Neural cell (in vitro differentiated cells): ENCODE results near the gene GMPPB. TPM values are rescaled to one million over a fixed set of nuclear protein-coding genes. Genes with fewer than 3 reads are reported as not detected.

Experiments used
- H2AFZ ChIP-seq: fragments of 200-600, 300-800 bp; sonication (generic), shearing (Covaris generic); 2 replicates; pipeline ENCODE4 v1.6.0; 2014; ENCODE audit warnings: low read depth, mild to moderate bottlenecking, antibody characterized with exemption, low read length, moderate library complexity
- H3F3A ChIP-seq: fragments of 200-600 bp; shearing (Covaris generic); 2 replicates; pipeline ENCODE4 v1.6.1; 2016; ENCODE audit warnings: mild to moderate bottlenecking, moderate library complexity, mixed read lengths, antibody characterized with exemption, low read length; ENCODE audit not compliant: insufficient read depth, poor library complexity, severe bottlenecking
- H3K27ac ChIP-seq: fragments of 200-600, 300-800 bp; sonication (generic), shearing (Covaris generic); 2 replicates; pipeline ENCODE4 v1.5.1; 2014; ENCODE audit warnings: mild to moderate bottlenecking, low read length, moderate library complexity
- H3K27me3 ChIP-seq: fragments of 300-800, 200-600 bp; sonication (generic), shearing (Covaris generic); 2 replicates; pipeline ENCODE4 v1.6.0; 2014; ENCODE audit warnings: mild to moderate bottlenecking, low read depth, low read length, moderate library complexity; ENCODE audit not compliant: insufficient read depth
- H3K36me3 ChIP-seq: fragments of 300-800, 200-600 bp; sonication (generic), shearing (Covaris generic); 2 replicates; pipeline ENCODE4 v1.5.1; 2014; ENCODE audit warnings: mild to moderate bottlenecking, antibody characterized with exemption, low read length, moderate library complexity; ENCODE audit not compliant: insufficient read depth
- H3K4me2 ChIP-seq: fragments of 300-800, 200-600 bp; sonication (generic), shearing (Covaris generic); 2 replicates; pipeline ENCODE4 v1.6.0; 2014; ENCODE audit warnings: mild to moderate bottlenecking, low read length
- H3K4me3 ChIP-seq: fragments of 300-800, 200-600 bp; sonication (generic), shearing (Covaris generic); 2 replicates; pipeline ENCODE4 v1.5.1; 2014; ENCODE audit warnings: mild to moderate bottlenecking, low read length, moderate library complexity
- H3K79me2 ChIP-seq: fragments of 200-600 bp; shearing (Covaris generic); replicated peaks from 2 replicates; pipeline ENCODE4 v1.6.0; 2014; ENCODE audit warnings: mild to moderate bottlenecking, low read length, moderate library complexity; ENCODE audit not compliant: insufficient read depth
- H3K9ac ChIP-seq: fragments of 300-800, 200-600 bp; sonication (generic), shearing (Covaris generic); 2 replicates; pipeline ENCODE4 v1.6.1; 2016; ENCODE audit warnings: mild to moderate bottlenecking, low read length, mixed read lengths
- H3K9me2 ChIP-seq: fragments of 200-600 bp; shearing (Covaris generic); 2 replicates; pipeline ENCODE4 v1.6.1; 2016; ENCODE audit warnings: mild to moderate bottlenecking, low read length, mixed read lengths; ENCODE audit not compliant: insufficient read depth
- H3K9me3 ChIP-seq: fragments of 200-600, 300-800 bp; sonication (generic), shearing (Covaris generic); 2 replicates; pipeline ENCODE4 v1.6.1; 2016; ENCODE audit warnings: mild to moderate bottlenecking, mixed run types, low read length, moderate library complexity, mixed read lengths
- H4K20me1 ChIP-seq: fragments of 200-600 bp; shearing (Covaris generic); 2 replicates; pipeline ENCODE4 v1.6.1; 2016; ENCODE audit warnings: mild to moderate bottlenecking, mixed run types; ENCODE audit not compliant: insufficient read depth
- EP300 ChIP-seq: fragments of 450-650 bp; conservative IDR thresholded peaks from 2 replicates; pipeline ENCODE4 v1.6.1; 2014; ENCODE audit warnings: antibody characterized with exemption, mild to moderate bottlenecking, moderate library complexity; ENCODE audit not compliant: poor library complexity, severe bottlenecking
- EZH2 ChIP-seq: fragments of 200-600, 300-800 bp; shearing (Covaris generic), sonication (generic); IDR thresholded peaks from 2 replicates; pipeline ENCODE4 v1.6.1; 2014; ENCODE audit warnings: antibody characterized with exemption, low read length, borderline replicate concordance, mild to moderate bottlenecking; ENCODE audit not compliant: insufficient read depth, poor library complexity, severe bottlenecking
- MXI1 ChIP-seq: fragments of 450-650 bp; conservative IDR thresholded peaks from 2 replicates; pipeline ENCODE4 v1.6.1; 2014; ENCODE audit warnings: antibody characterized with exemption, mild to moderate bottlenecking; ENCODE audit not compliant: poor library complexity, severe bottlenecking
- POLR2AphosphoS5 ChIP-seq: IDR thresholded peaks from 2 replicates; pipeline ENCODE4 v1.6.1; 2012
- RAD21 ChIP-seq: fragments of 450-650 bp; conservative IDR thresholded peaks from 2 replicates; pipeline ENCODE4 v1.6.1; 2014; ENCODE audit warnings: antibody characterized with exemption, mild to moderate bottlenecking, moderate library complexity
- REST ChIP-seq: IDR thresholded peaks from 2 replicates; pipeline ENCODE4 v1.6.1; 2012; ENCODE audit warnings: borderline replicate concordance
- SMC3 ChIP-seq: fragments of 450-650 bp; conservative IDR thresholded peaks from 2 replicates; pipeline ENCODE4 v1.6.1; 2014; ENCODE audit warnings: antibody characterized with exemption, mild to moderate bottlenecking, moderate library complexity; ENCODE audit not compliant: poor library complexity
- TAF1 ChIP-seq: IDR thresholded peaks from 2 replicates; pipeline ENCODE4 v1.6.1; 2012; ENCODE audit warnings: low read depth
- polyA plus RNA-seq: library from polyadenylated mRNA; depleted of rRNA; stranded (reverse); fragments of >200 nt; gene quantifications from 2 replicates; pipeline ENCODE4 v1.2.3, GENCODE V29; 2014
- TF ChIP-seq, protein P1 (sequence below): fragments of 450-650 bp; IDR thresholded peaks from 2 replicates; pipeline ENCODE4 v1.5.1; 2014; ENCODE audit warnings: antibody characterized with exemption, mild to moderate bottlenecking, moderate library complexity; ENCODE audit not compliant: poor library complexity, severe bottlenecking

The GMPPB gene
- polyA plus RNA-seq, 1 donor from 2014 or later: 20.8 TPM

DNA sequence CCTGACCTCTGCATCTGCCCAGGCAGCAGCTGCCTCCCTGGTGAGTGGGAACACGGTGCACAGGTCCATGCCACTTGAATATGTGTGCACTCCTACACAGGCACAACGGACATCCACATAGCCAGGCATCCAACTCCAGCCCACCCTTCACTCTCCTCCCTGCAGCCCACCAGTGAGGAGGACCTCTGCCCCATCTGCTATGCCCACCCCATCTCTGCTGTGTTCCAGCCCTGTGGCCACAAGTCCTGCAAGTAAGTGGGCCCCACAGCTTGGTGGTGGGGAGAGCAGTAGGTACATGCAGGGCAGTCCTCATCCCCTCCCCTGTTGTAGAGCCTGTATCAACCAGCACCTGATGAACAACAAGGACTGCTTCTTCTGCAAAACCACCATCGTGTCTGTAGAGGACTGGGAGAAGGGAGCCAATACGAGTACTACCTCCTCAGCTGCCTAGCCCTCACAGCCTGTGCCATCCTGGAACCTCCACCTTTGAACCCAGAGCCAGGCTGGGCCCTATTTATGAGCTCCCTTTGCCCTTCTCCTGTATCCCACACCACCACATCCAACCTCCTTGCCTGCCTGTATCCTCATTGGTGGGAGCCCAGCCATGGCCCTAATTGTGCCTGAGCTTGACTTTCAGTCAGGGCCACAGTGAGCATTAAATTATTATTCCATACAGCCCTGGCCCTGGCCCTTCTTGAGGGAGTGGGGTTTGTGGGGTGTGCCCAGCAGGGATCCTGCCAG is 2.7 kb downstream of the GMPPB start:
- Histone ChIP-seq H3K9ac (no peak overlapping the region), H3K4me3 (no peak overlapping the region), H3K36me3 (peaks cover 3% of the 10 kb centered on the region)

GRCh38 chr3:49719214-49719884 is 4.4 kb downstream of the GMPPB start, which contains the start of gene AMIGO3:
Gene AMIGO3, minus strand, starts transcription at chr3:49719684. Its CDS starts 219 bp downstream, at chr3:49719465.
- Histone ChIP-seq H3F3A (no peaks in the 10 kb centered on the region), H3K27ac (peak within 1 kb of the TSS; percentile 28), H3K9me2 (no peaks in the 10 kb centered on the region), H3K4me2 (peak within 1 kb of the TSS; percentile 41), H2AFZ (no peak within 1 kb of the TSS), H3K9me3 (no peaks in the 10 kb centered on the region), H3K27me3 (no peaks in the 10 kb centered on the region), H3K36me3 (peaks cover 3% of the 10 kb centered on the region), H3K79me2 (no peaks in the 10 kb centered on the region), H3K9ac (peak within 1 kb of the TSS; percentile 30), H3K4me3 (peak within 1 kb of the TSS; percentile 72), H4K20me1 (no peaks in the 10 kb centered on the region)
- TF ChIP-seq EP300 (no peak), MXI1 (peak; percentile 53), TAF1 (no peak), REST (no peak), EZH2 (no peak), RAD21 (peak; percentile 55), SMC3 (peak; percentile 54), POLR2AphosphoS5 (peak; percentile 67)
- TF ChIP-seq, protein P1, sequence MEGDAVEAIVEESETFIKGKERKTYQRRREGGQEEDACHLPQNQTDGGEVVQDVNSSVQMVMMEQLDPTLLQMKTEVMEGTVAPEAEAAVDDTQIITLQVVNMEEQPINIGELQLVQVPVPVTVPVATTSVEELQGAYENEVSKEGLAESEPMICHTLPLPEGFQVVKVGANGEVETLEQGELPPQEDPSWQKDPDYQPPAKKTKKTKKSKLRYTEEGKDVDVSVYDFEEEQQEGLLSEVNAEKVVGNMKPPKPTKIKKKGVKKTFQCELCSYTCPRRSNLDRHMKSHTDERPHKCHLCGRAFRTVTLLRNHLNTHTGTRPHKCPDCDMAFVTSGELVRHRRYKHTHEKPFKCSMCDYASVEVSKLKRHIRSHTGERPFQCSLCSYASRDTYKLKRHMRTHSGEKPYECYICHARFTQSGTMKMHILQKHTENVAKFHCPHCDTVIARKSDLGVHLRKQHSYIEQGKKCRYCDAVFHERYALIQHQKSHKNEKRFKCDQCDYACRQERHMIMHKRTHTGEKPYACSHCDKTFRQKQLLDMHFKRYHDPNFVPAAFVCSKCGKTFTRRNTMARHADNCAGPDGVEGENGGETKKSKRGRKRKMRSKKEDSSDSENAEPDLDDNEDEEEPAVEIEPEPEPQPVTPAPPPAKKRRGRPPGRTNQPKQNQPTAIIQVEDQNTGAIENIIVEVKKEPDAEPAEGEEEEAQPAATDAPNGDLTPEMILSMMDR: peak; percentile 95

More for the DNA sequence above, 2.7 kb downstream of the GMPPB start:
- no peaks in the 10 kb centered on the region for H3K79me2 ChIP-seq
- H3K9me3 ChIP-seq: no peaks in the 10 kb centered on the region
- no peak overlapping the region for H3K27ac ChIP-seq
- no peak overlapping the region for H2AFZ ChIP-seq
- TF ChIP-seq SMC3 (no peak), POLR2AphosphoS5 (peak; percentile 6), RAD21 (no peak)
- no peaks in the 10 kb centered on the region for H4K20me1 ChIP-seq
- no peak overlapping the region for H3K4me2 ChIP-seq
- no peaks in the 10 kb centered on the region for H3F3A ChIP-seq
- H3K9me2 ChIP-seq: no peaks in the 10 kb centered on the region
- no peaks in the 10 kb centered on the region for H3K27me3 ChIP-seq
